ENCODE measurements around the gene CALCOCO2.
A peak's percentile ranks its signal among the peaks of the same experiment; 100 is the strongest.

Gene CALCOCO2

DNA sequence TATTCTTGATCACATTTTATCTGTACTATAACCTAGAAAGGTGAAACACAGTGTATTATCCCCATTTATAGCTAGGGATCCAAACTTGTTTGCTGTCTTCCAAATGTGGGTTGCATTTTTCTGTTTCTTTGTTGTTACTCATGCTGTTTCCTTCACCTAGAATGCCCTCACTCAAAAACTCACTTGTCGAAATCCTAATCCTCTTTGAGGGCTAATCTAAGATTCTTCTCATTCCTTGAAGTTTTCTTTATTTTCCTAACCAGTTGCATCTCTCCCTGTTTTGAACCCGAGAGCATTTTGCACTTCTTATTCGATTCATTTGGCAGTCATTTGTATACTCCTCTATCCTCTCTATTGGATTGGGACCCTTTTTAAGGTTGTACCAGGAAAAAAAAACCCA lies 9.6 kb downstream of the CALCOCO2 start:
- in situ Hi-C loops (cut with MboI; ENCODE audit: low sequenced_read_pairs, unreplicated experiment), result no loop called here
- no peak for DNase-seq (ENCODE audit: low spot score)
- no peak for TF ChIP-seq CTCF (IDR thresholded peaks at IDR 0.05; ENCODE audit: borderline replicate concordance, control extremely low read depth, extremely low read depth, insufficient read depth, missing control alignments)

DNA sequence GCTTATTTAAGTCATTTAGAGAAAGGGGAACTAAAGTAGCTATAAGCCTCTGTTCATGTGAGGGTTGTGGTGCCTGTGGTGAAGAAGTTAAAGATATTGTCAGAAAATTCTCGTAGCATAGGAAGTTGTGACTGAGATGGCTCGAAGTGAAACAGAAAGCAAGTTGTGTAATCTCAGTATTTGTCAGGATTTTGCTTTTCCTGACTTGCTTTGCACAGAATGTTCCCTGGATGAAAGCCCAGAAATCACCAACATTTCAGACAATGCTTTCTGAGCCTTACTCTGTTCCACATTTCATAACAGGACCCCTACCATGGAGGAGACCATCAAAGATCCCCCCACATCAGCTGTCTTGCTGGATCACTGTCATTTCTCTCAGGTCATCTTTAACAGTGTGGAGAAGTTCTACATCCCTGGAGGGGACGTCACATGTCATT lies 10.6 kb downstream of the CALCOCO2 start:
- in situ Hi-C loops (cut with MboI; ENCODE audit: low sequenced_read_pairs, unreplicated experiment), result no loop called here
- peak; percentile 72 for DNase-seq (ENCODE audit: low spot score)
- no peak for TF ChIP-seq CTCF (IDR thresholded peaks at IDR 0.05; ENCODE audit: borderline replicate concordance, control extremely low read depth, extremely low read depth, insufficient read depth, missing control alignments)

- in situ Hi-C loops (cut with MboI; ENCODE audit: low sequenced_read_pairs, unreplicated experiment), result no loop called here
- TF ChIP-seq CTCF (IDR thresholded peaks at IDR 0.05; ENCODE audit: borderline replicate concordance, control extremely low read depth, extremely low read depth, insufficient read depth, missing control alignments), result no peak
- no peak for DNase-seq (ENCODE audit: low spot score)
These were observed 11.9 kb downstream of the CALCOCO2 start for GRCh38 chr17:48842746-48843145.

- in situ Hi-C loops (cut with MboI; ENCODE audit: low sequenced_read_pairs, unreplicated experiment), result no loop called here
- no peak for DNase-seq (ENCODE audit: low spot score)
- no peak for TF ChIP-seq CTCF (IDR thresholded peaks at IDR 0.05; ENCODE audit: borderline replicate concordance, control extremely low read depth, extremely low read depth, insufficient read depth, missing control alignments)
These were observed 12.5 kb downstream of the CALCOCO2 start for GRCh38 chr17:48843187-48843900.

- no peak for TF ChIP-seq CTCF (IDR thresholded peaks at IDR 0.05; ENCODE audit: borderline replicate concordance, control extremely low read depth, extremely low read depth, insufficient read depth, missing control alignments)
- in situ Hi-C loops (cut with MboI; ENCODE audit: low sequenced_read_pairs, unreplicated experiment), result no loop called here
- no peak for DNase-seq (ENCODE audit: low spot score)
These were observed 20.0 kb downstream of the CALCOCO2 start for GRCh38 chr17:48850792-48851323.

- in situ Hi-C loops (cut with MboI; ENCODE audit: low sequenced_read_pairs, unreplicated experiment), result no loop called here
- TF ChIP-seq CTCF (IDR thresholded peaks at IDR 0.05; ENCODE audit: borderline replicate concordance, control extremely low read depth, extremely low read depth, insufficient read depth, missing control alignments), result no peak
- no peak for DNase-seq (ENCODE audit: low spot score)
These were observed 24.1 kb downstream of the CALCOCO2 start for GRCh38 chr17:48854774-48855476.
